GM12878 (cell line): ENCODE measurements around the gene IGFBP2. TPM values are rescaled to one million over a fixed set of nuclear protein-coding genes. Genes with fewer than 3 reads are reported as not detected.

Experiments
- ATAC-seq: fragments of 200-7000 bp; cut with Tn5 transposase; 3 replicates; pipeline ENCODE4 v1.9.1; 2020; ENCODE audit warnings: mild to moderate bottlenecking, moderate library complexity
- BruUV-seq: library from RNA; stranded (reverse); fragments of 400-500 nt; replicated peaks from 2 replicates; lab custom pipeline; 2021; lab: Mats Ljungman, UMichigan
- CTCF ChIA-PET: fragments of 300-600 bp; sonication (Branson Sonifier 250); formaldehyde crosslinking; extraction: SDS; loops from one replicate; lab custom pipeline; 2021; ENCODE audit warnings: inconsistent platforms; lab: Yijun Ruan, JAX
- POLR2A ChIA-PET: fragments of 350-600 bp; formaldehyde crosslinking; extraction: SDS; loops from one replicate; lab custom pipeline; 2021; ENCODE audit warnings: inconsistent platforms; lab: Charles Lee
- RAD21 ChIA-PET: fragments of 300-600 bp; sonication (Branson Sonifier 250); formaldehyde crosslinking; loops from one replicate; lab custom pipeline; 2023; ENCODE audit warnings: antibody characterized with exemption; ENCODE audit not compliant: unreplicated experiment; lab: Charles Lee
- SMC1A ChIA-PET: fragments of 300-600 bp; sonication (Branson Sonifier 250); formaldehyde crosslinking; loops from one replicate; lab custom pipeline; 2023; ENCODE audit not compliant: unreplicated experiment, uncharacterized antibody; lab: Charles Lee
- DNase-seq: peaks from one replicate; pipeline ENCODE4 v3.0.0-alpha.2; 2011; ENCODE audit warnings: low read depth, low spot score
- FAIRE-seq: peaks from 3 replicates; lab custom pipeline; 2011; peaks lifted over from hg19 to GRCh38; lab: Jason Lieb, UNC
- H2AFZ ChIP-seq: 2 replicates; pipeline ENCODE4 v1.6.0; 2011; ENCODE audit warnings: low read depth, low read length, control low read depth; ENCODE audit not compliant: control insufficient read depth
- H3K27ac ChIP-seq: 2 replicates; pipeline ENCODE4 v1.5.1; 2011; ENCODE audit warnings: control low read depth; ENCODE audit not compliant: control insufficient read depth, insufficient read depth
- H3K27me3 ChIP-seq, 2 experiments: replicated peaks in 1 of 2; 2 replicates each; pipeline versions ENCODE4 v1.6.0 to v1.6.1; 2011; ENCODE audit warnings: low read length in 1 of 2; ENCODE audit not compliant: control insufficient read depth in 2 of 2, insufficient read depth in 2 of 2
- H3K36me3 ChIP-seq, 2 experiments: 2 replicates each; pipeline ENCODE4 v1.5.1; 2011; ENCODE audit warnings: low read length in 1 of 2; ENCODE audit not compliant: control insufficient read depth in 2 of 2, insufficient read depth in 2 of 2
- H3K4me1 ChIP-seq: 2 replicates; pipeline ENCODE4 v1.6.1; 2011; ENCODE audit warnings: mild to moderate bottlenecking, low read length, moderate library complexity, mixed read lengths; ENCODE audit not compliant: control insufficient read depth, insufficient read depth
- H3K4me2 ChIP-seq: 2 replicates; pipeline ENCODE4 v1.6.0; 2011; ENCODE audit warnings: control low read depth; ENCODE audit not compliant: control insufficient read depth, insufficient read depth
- H3K4me3 ChIP-seq: fragments of 200-600 bp; sonication (generic); 2 replicates; pipeline ENCODE4 v1.5.1; 2016
- H3K79me2 ChIP-seq: 2 replicates; pipeline ENCODE4 v1.6.0; 2011; ENCODE audit warnings: low read length; ENCODE audit not compliant: control insufficient read depth, insufficient read depth
- H3K9ac ChIP-seq: 2 replicates; pipeline ENCODE4 v1.8.0; 2011; ENCODE audit warnings: low read length, control low read depth, mixed read lengths; ENCODE audit not compliant: control insufficient read depth, insufficient read depth
- H3K9me3 ChIP-seq: replicated peaks from 3 replicates; pipeline ENCODE4 v1.5.1; 2011; ENCODE audit warnings: mild to moderate bottlenecking, low read length; ENCODE audit not compliant: control insufficient read depth, insufficient read depth
- H4K20me1 ChIP-seq: 2 replicates; pipeline ENCODE4 v1.6.0; 2011; ENCODE audit not compliant: control insufficient read depth, insufficient read depth
- DPF2 ChIP-seq: fragments of 450-650 bp; IDR thresholded peaks from 2 replicates; pipeline ENCODE4 v1.6.1; 2017; ENCODE audit warnings: mild to moderate bottlenecking
- E2F4 ChIP-seq: IDR thresholded peaks from 2 replicates; pipeline ENCODE4 v1.6.1; 2012; ENCODE audit warnings: low read depth, low read length, improper control_type of control experiment
- EGR1 ChIP-seq, 2 experiments: IDR thresholded peaks; 1 replicate in 1 of 2; 2 replicates in 1 of 2; pipeline ENCODE4 v1.6.1; 2011 to 2012; ENCODE audit warnings: low read depth in 2 of 2, low read length in 2 of 2, borderline replicate concordance in 1 of 2, mild to moderate bottlenecking in 1 of 2, moderate library complexity in 1 of 2
- KLF5 ChIP-seq: fragments of 450-650 bp; IDR thresholded peaks from 2 replicates; pipeline ENCODE4 v1.6.1; 2014; ENCODE audit warnings: mild to moderate bottlenecking; ENCODE audit not compliant: partially characterized antibody
- MEF2A ChIP-seq: IDR thresholded peaks from 2 replicates; pipeline ENCODE4 v1.6.1; 2011; ENCODE audit warnings: low read depth, mild to moderate bottlenecking, low read length, moderate library complexity; ENCODE audit not compliant: insufficient read depth
- MYC ChIP-seq: IDR thresholded peaks from 2 replicates; pipeline ENCODE4 v1.6.1; 2011; ENCODE audit warnings: mild to moderate bottlenecking, low read length, moderate library complexity, inconsistent platforms; ENCODE audit not compliant: insufficient read depth, insufficient replicate concordance, insufficient read length, severe bottlenecking
- NR2C1 ChIP-seq: fragments of 450-650 bp; IDR thresholded peaks from 2 replicates; pipeline ENCODE4 v1.6.1; 2017; ENCODE audit warnings: antibody characterized with exemption, mild to moderate bottlenecking, moderate library complexity
- PAX8 ChIP-seq: fragments of 450-650 bp; IDR thresholded peaks from 2 replicates; pipeline ENCODE4 v1.6.1; 2017; ENCODE audit warnings: mild to moderate bottlenecking, moderate library complexity
- RELA ChIP-seq: fragments of 450-650 bp; IDR thresholded peaks from 2 replicates; pipeline ENCODE4 v1.8.0; 2014; ENCODE audit warnings: borderline replicate concordance; ENCODE audit not compliant: partially characterized antibody
- SIN3A ChIP-seq: IDR thresholded peaks from 2 replicates; pipeline ENCODE4 v1.6.1; 2012; ENCODE audit warnings: low read depth, low read length, improper control_type of control experiment
- WGBS: methylation state at CpG from one replicate; pipeline ENCODE4 v1.1.6; 2016; ENCODE audit warnings: low lambda C conversion rate; ENCODE audit not compliant: insufficient replicate concordance, insufficient coverage; ENCODE audit errors: missing lambda C conversion rate; 5-methylcytosine and 5-hydroxymethylcytosine counted together
- in situ Hi-C: fragments of 300-500 bp; cut with MboI; formaldehyde crosslinking; loops from 9 replicates; pipeline ENCODE4 v1.14.3; 2018; ENCODE audit warnings: mixed read lengths
- intact Hi-C: fragments of 100-400 bp; cut with micrococcal nuclease; formaldehyde crosslinking; loops from one replicate; pipeline ENCODE4 v1.14.2; 2022; ENCODE audit not compliant: unreplicated experiment
- polyA plus RNA-seq, 11 experiments: library from polyadenylated mRNA; depleted of rRNA in 4 of 11; unstranded in 6 of 11; stranded (reverse) in 5 of 11; fragments of >200 nt; fragmentation: Nextera tagmentation in 4 of 11; fragmentation: Illumina TruSeq in 1 of 11; extraction: Ambion mirVana in 4 of 11; extraction: Trizol in 1 of 11; gene quantifications; 1 replicate in 1 of 11; 2 replicates in 10 of 11; pipeline versions ENCODE4 v1.2.1 to v1.2.3, GENCODE V29; 2011 to 2016; ENCODE audit warnings: inconsistent platforms in 2 of 11, missing spikeins in 2 of 11, low read depth in 1 of 11
- total RNA-seq, 4 experiments: library from RNA; depleted of rRNA in 3 of 4; stranded (reverse); fragments of >200 nt in 3 of 4; fragmentation: Illumina TruSeq in 1 of 4; extraction: Trizol in 1 of 4; gene quantifications; 2 replicates each; pipeline versions ENCODE4 v1.2.1 to v1.2.3, GENCODE V29; 2013 to 2021

The IGFBP2 gene
- total and polyA plus RNA-seq, 10 of the 15 experiments (the other 5 are each of a cell fraction or from before 2014, with no cell fraction given), result 0.11 to 1.5 (median 0.38) TPM; not detected in 5

GRCh38 chr2:216687111-216687510 lies 53.9 kb downstream of the IGFBP2 start:
- in situ Hi-C loops, result no loop called here
- Histone ChIP-seq H4K20me1 (no peaks in the 10 kb centered on the region), H3K4me2 (no peak overlapping the region), H3K36me3 (no peaks in the 10 kb centered on the region), H3K4me1 (no peaks in the 10 kb centered on the region), H3K27ac (no peak overlapping the region), H2AFZ (no peak overlapping the region), H3K4me3 (no peak overlapping the region), H3K9me3 (no peaks in the 10 kb centered on the region), H3K79me2 (no peaks in the 10 kb centered on the region), H3K9ac (no peak overlapping the region), H3K27me3 (peaks cover 2 to 3% of the 10 kb centered on the region in 2 experiments)
- 17% methylated on average over 5 of the region's 5 CpGs for WGBS
- intact Hi-C loops, result no loop called here
- ChIA-PET SMC1A (interaction anchor here (1.3 kb wide), 1 partner anchor 1026 kb away, joined by 3 read pairs; no protein-coding TSS in a partner anchor), CTCF (interaction anchor here (0.7 to 1.2 kb wide), 2 partner anchors 11 to 824 kb away, joined by 3 read pairs; no protein-coding TSS in a partner anchor), RAD21 (interaction anchor here (1.1 kb wide), 1 partner anchor 1026 kb away, joined by 3 read pairs; no protein-coding TSS in a partner anchor), POLR2A (no interaction called here)
- DNase-seq (no peak), ATAC-seq (no peak), FAIRE-seq (no peak)
- no TSS peak for BruUV-seq
- TF ChIP-seq MYC (no peak), EGR1 (IDR thresholded peaks at IDR 0.05; ENCODE audit: borderline replicate concordance in 1 of 2, low read depth in 2 of 2, low read length in 2 of 2) (no peak), KLF5 (no peak), RELA (no peak), NR2C1 (no peak), PAX8 (no peak), MEF2A (no peak), DPF2 (no peak), SIN3A (no peak), E2F4 (no peak)
